ENCODE measurements around the gene SNTB2.

GRCh38 chr16:69193855-69194254, 6.9 kb downstream of the SNTB2 start:
- TF ChIP-seq EP300 (IDR thresholded peaks at IDR 0.05; ENCODE audit: borderline replicate concordance) = no peak
- TF ChIP-seq YY1 (IDR thresholded peaks at IDR 0.05; ENCODE audit: low read depth) = no peak
- no peak for TF ChIP-seq TCF12 (IDR thresholded peaks at IDR 0.05; ENCODE audit: low read depth)
- no peak for TF ChIP-seq USF1 (IDR thresholded peaks at IDR 0.05)
- TF ChIP-seq TAF1 (IDR thresholded peaks at IDR 0.05; ENCODE audit: low read depth) = no peak
- no peak for TF ChIP-seq EGR1 (IDR thresholded peaks at IDR 0.05)
- no peak for TF ChIP-seq REST (IDR thresholded peaks at IDR 0.05; ENCODE audit: low read depth)
- no peak for TF ChIP-seq MAX (IDR thresholded peaks at IDR 0.05)
- no peak for TF ChIP-seq FOXM1 (IDR thresholded peaks at IDR 0.05; ENCODE audit: borderline replicate concordance, low read depth)
- TF ChIP-seq CREB1 (IDR thresholded peaks at IDR 0.05; ENCODE audit: low read depth) = no peak
- TF ChIP-seq ZBTB7A (IDR thresholded peaks at IDR 0.05; ENCODE audit: low read depth) = no peak
- TF ChIP-seq CEBPB (IDR thresholded peaks at IDR 0.05) = no peak

All from Ishikawa (cell line).